ENCODE results near the gene SPN. TPM values are rescaled to one million over a fixed set of nuclear protein-coding genes. Genes with fewer than 3 reads are reported as not detected.
A peak's percentile ranks its signal among the peaks of the same experiment; 100 is the strongest.
"Not testable (repeated sequence)": the region's sequence is repeated elsewhere in the genome, so short reads cannot be mapped to it uniquely, and the experiment has no call there.

Gene SPN
- total RNA-seq, 2 experiments from 2014 or later, result 110 to 119 TPM

- DNase-seq (no peak), ATAC-seq (no peak)
- Mint-ChIP-seq H3K4me3 (no peak overlapping the region), H3K27me3 (no peaks in the 10 kb centered on the region), H3K36me3 (ENCODE audit: low read depth) (peaks cover 5% of the 10 kb centered on the region), H3K9me3 (no peaks in the 10 kb centered on the region), H3K4me1 (ENCODE audit: low read depth) (peaks cover 21% of the 10 kb centered on the region), H3K27ac (no peak overlapping the region)
- intact Hi-C loops (cut with micrococcal nuclease), result no loop called here
- POLR2A ChIA-PET, result no interaction called here
- TF ChIP-seq CTCF (IDR thresholded peaks at IDR 0.05), result no peak
- CTCF ChIA-PET, result interaction anchor here (0.9 kb wide), 1 partner anchor 17 kb away, joined by 6 read pairs; no protein-coding TSS in a partner anchor
These were observed 21.6 kb downstream of the SPN start for GRCh38 chr16:29684679-29685078.

GRCh38 chr16:29686740-29687332 lies 23.8 kb downstream of the SPN start:
- ChIA-PET POLR2A (interaction anchor here (1.1 kb wide), 1 partner anchor 11 kb away, joined by 3 read pairs; no protein-coding TSS in a partner anchor), CTCF (interaction anchor here (1.7 to 3.2 kb wide), 2 partner anchors 14 to 162 kb away, joined by 5 to 20 read pairs; no protein-coding TSS in a partner anchor)
- Mint-ChIP-seq H3K36me3 (ENCODE audit: low read depth) (peaks cover 2% of the 10 kb centered on the region), H3K4me3 (no peak overlapping the region), H3K9me3 (no peaks in the 10 kb centered on the region), H3K27me3 (no peaks in the 10 kb centered on the region), H3K4me1 (ENCODE audit: low read depth) (peaks cover 16% of the 10 kb centered on the region), H3K27ac (peak overlapping the region; percentile 42)
- intact Hi-C loops (cut with micrococcal nuclease), result no loop called here
- ATAC-seq (no peak), DNase-seq (no peak)
- no peak for TF ChIP-seq CTCF (IDR thresholded peaks at IDR 0.05)

- POLR2A ChIA-PET, result interaction anchor here (0.5 to 1.4 kb wide), 2 partner anchors 13 to 45 kb away, joined by 3 read pairs; no protein-coding TSS in a partner anchor
- H3K36me3 Mint-ChIP-seq (ENCODE audit: low read depth), result peaks cover 2% of the 10 kb centered on the region
- TF ChIP-seq CTCF (IDR thresholded peaks at IDR 0.05), result no peak
- H3K27me3 Mint-ChIP-seq, result no peaks in the 10 kb centered on the region
- intact Hi-C loops (cut with micrococcal nuclease), result no loop called here
- H3K9me3 Mint-ChIP-seq, result no peaks in the 10 kb centered on the region
- H3K4me1 Mint-ChIP-seq (ENCODE audit: low read depth), result peaks cover 17% of the 10 kb centered on the region
- H3K27ac Mint-ChIP-seq, result no peak overlapping the region
- no peak for ATAC-seq
- no peak overlapping the region for H3K4me3 Mint-ChIP-seq
- no peak for DNase-seq
- CTCF ChIA-PET, result interaction anchor here (1.7 to 3.2 kb wide), 3 partner anchors 11 to 161 kb away, joined by 3 to 20 read pairs (median 5); no protein-coding TSS in a partner anchor
These were observed 24.7 kb downstream of the SPN start for GRCh38 chr16:29687755-29688154.

GRCh38 chr16:29688172-29688571 lies 25.1 kb downstream of the SPN start:
- no peaks in the 10 kb centered on the region for H3K9me3 Mint-ChIP-seq
- CTCF ChIA-PET, result interaction anchor here (1.7 to 3.2 kb wide), 2 partner anchors 12 to 13 kb away, joined by 3 to 20 read pairs; no protein-coding TSS in a partner anchor

GRCh38 chr16:29689490-29690351 lies 26.7 kb downstream of the SPN start:
- CTCF ChIA-PET, result interaction anchor here (2.6 to 4.0 kb wide), 3 partner anchors 10 to 343 kb away, joined by 18 to 49 read pairs (median 21); partner anchors contain the start of genes QPRT and TLCD3B
- ATAC-seq; intact Hi-C loops (cut with micrococcal nuclease); DNase-seq; H3K27ac Mint-ChIP-seq; H3K27me3 Mint-ChIP-seq; POLR2A ChIA-PET; H3K36me3 Mint-ChIP-seq (ENCODE audit: low read depth); H3K9me3 Mint-ChIP-seq; H3K4me3 Mint-ChIP-seq: not testable (repeated sequence)
- H3K4me1 Mint-ChIP-seq (ENCODE audit: low read depth), result peaks cover 17% of the 10 kb centered on the region

More at GRCh38 chr16:29688172-29688571, 25.1 kb downstream of the SPN start:
- H3K27me3 Mint-ChIP-seq, result no peaks in the 10 kb centered on the region
- ATAC-seq, result no peak
- no peak for DNase-seq
- intact Hi-C loops (cut with micrococcal nuclease), result no loop called here
- POLR2A ChIA-PET, result interaction anchor here (0.5 to 1.4 kb wide), 2 partner anchors 12 to 45 kb away, joined by 3 read pairs; no protein-coding TSS in a partner anchor
- H3K36me3 Mint-ChIP-seq (ENCODE audit: low read depth), result peaks cover 2% of the 10 kb centered on the region
- H3K4me3 Mint-ChIP-seq, result no peak overlapping the region
- H3K27ac Mint-ChIP-seq, result no peak overlapping the region
- TF ChIP-seq CTCF (IDR thresholded peaks at IDR 0.05), result no peak
- H3K4me1 Mint-ChIP-seq (ENCODE audit: low read depth), result peaks cover 17% of the 10 kb centered on the region

GRCh38 chr16:29692606-29693005 lies 29.6 kb downstream of the SPN start:
- H3K9me3 Mint-ChIP-seq; ATAC-seq; H3K36me3 Mint-ChIP-seq (ENCODE audit: low read depth); H3K27me3 Mint-ChIP-seq; H3K27ac Mint-ChIP-seq; H3K4me1 Mint-ChIP-seq (ENCODE audit: low read depth); H3K4me3 Mint-ChIP-seq; intact Hi-C loops (cut with micrococcal nuclease); DNase-seq: not testable (repeated sequence)
- ChIA-PET POLR2A (interaction anchor here (1.6 kb wide), 1 partner anchor 126 kb away, joined by 8 read pairs; no protein-coding TSS in a partner anchor), CTCF (interaction anchor here (1.6 to 4.0 kb wide), 6 partner anchors 9 to 340 kb away, joined by 10 to 49 read pairs (median 17); partner anchors contain the start of genes QPRT and TLCD3B)

All from activated CD8-positive, alpha-beta T cell treated with anti-CD3 and anti-CD28 coated beads for 36 hours (primary cell).